NCI-H1417 treated with DMSO at 0.1 percent for 48 hours (cell line): ENCODE results near the gene GCAT.
"Not testable (repeated sequence)": the region's sequence is repeated elsewhere in the genome, so short reads cannot be mapped to it uniquely, and the experiment has no call there.

ENCODE experiments used
- DNase-seq: peaks from one replicate; lab custom pipeline; 2025; lab: John Stamatoyannopoulos, UW

Gene GCAT

GRCh38 chr22:37782340-37783168, 25.2 kb upstream of the GCAT start:
- no peak for DNase-seq

- no peak for DNase-seq
Measured at GRCh38 chr22:37784829-37785495, 22.8 kb upstream of the GCAT start.

GRCh38 chr22:37790234-37790633, 17.5 kb upstream of the GCAT start:
- DNase-seq = no peak

GRCh38 chr22:37792494-37792893, 15.2 kb upstream of the GCAT start:
- no peak for DNase-seq

- no peak for DNase-seq
Measured at GRCh38 chr22:37794376-37794775, 13.4 kb upstream of the GCAT start.

GRCh38 chr22:37796079-37796478, 11.7 kb upstream of the GCAT start:
- DNase-seq = no peak

- DNase-seq = not testable (repeated sequence)
Measured at GRCh38 chr22:37797259-37797658, 10.5 kb upstream of the GCAT start.

- no peak for DNase-seq
Measured at GRCh38 chr22:37797874-37798500, 9.7 kb upstream of the GCAT start.

- DNase-seq = not testable (repeated sequence)
Measured at GRCh38 chr22:37799979-37800378, 7.8 kb upstream of the GCAT start.

- no peak for DNase-seq
Measured at GRCh38 chr22:37801946-37802309, 5.8 kb upstream of the GCAT start.

GRCh38 chr22:37802310-37803194, 5.2 kb upstream of the GCAT start:
- no peak for DNase-seq

- no peak for DNase-seq
Measured at GRCh38 chr22:37803195-37803638, 4.5 kb upstream of the GCAT start.

GRCh38 chr22:37803639-37804351, 3.9 kb upstream of the GCAT start:
- no peak for DNase-seq

- no peak for DNase-seq
Measured at GRCh38 chr22:37804352-37804880, 3.3 kb upstream of the GCAT start.

GRCh38 chr22:37804881-37805809, 2.6 kb upstream of the GCAT start:
- no peak for DNase-seq

GRCh38 chr22:37805810-37806277, 1.9 kb upstream of the GCAT start:
- DNase-seq = no peak

- no peak for DNase-seq
Measured at GRCh38 chr22:37806409-37807333, 1.1 kb upstream of the GCAT start.

- DNase-seq = no peak
Measured at GRCh38 chr22:37808294-37808657, 542 bp downstream of the GCAT start.
